GM12878 (cell line): Measurements from ENCODE around the gene IRAK2. TPM values are rescaled to one million over a fixed set of nuclear protein-coding genes. Genes with fewer than 3 reads are reported as not detected.

Source experiments
- ATAC-seq: fragments of 200-7000 bp; cut with Tn5 transposase; 3 replicates; pipeline ENCODE4 v1.9.1; 2020; ENCODE audit warnings: mild to moderate bottlenecking, moderate library complexity
- BruUV-seq: library from RNA; stranded (reverse); fragments of 400-500 nt; replicated peaks from 2 replicates; lab custom pipeline; 2021; lab: Mats Ljungman, UMichigan
- CTCF ChIA-PET: fragments of 300-600 bp; sonication (Branson Sonifier 250); formaldehyde crosslinking; extraction: SDS; loops from one replicate; lab custom pipeline; 2021; ENCODE audit warnings: inconsistent platforms; lab: Yijun Ruan, JAX
- POLR2A ChIA-PET: fragments of 350-600 bp; formaldehyde crosslinking; extraction: SDS; loops from one replicate; lab custom pipeline; 2021; ENCODE audit warnings: inconsistent platforms; lab: Charles Lee
- RAD21 ChIA-PET: fragments of 300-600 bp; sonication (Branson Sonifier 250); formaldehyde crosslinking; loops from one replicate; lab custom pipeline; 2023; ENCODE audit warnings: antibody characterized with exemption; ENCODE audit not compliant: unreplicated experiment; lab: Charles Lee
- SMC1A ChIA-PET: fragments of 300-600 bp; sonication (Branson Sonifier 250); formaldehyde crosslinking; loops from one replicate; lab custom pipeline; 2023; ENCODE audit not compliant: unreplicated experiment, uncharacterized antibody; lab: Charles Lee
- DNase-seq: peaks from one replicate; pipeline ENCODE4 v3.0.0-alpha.2; 2011; ENCODE audit warnings: low read depth, low spot score
- FAIRE-seq: peaks from 3 replicates; lab custom pipeline; 2011; peaks lifted over from hg19 to GRCh38; lab: Jason Lieb, UNC
- H2AFZ ChIP-seq: 2 replicates; pipeline ENCODE4 v1.6.0; 2011; ENCODE audit warnings: low read depth, low read length, control low read depth; ENCODE audit not compliant: control insufficient read depth
- H3K27ac ChIP-seq: 2 replicates; pipeline ENCODE4 v1.5.1; 2011; ENCODE audit warnings: control low read depth; ENCODE audit not compliant: control insufficient read depth, insufficient read depth
- H3K27me3 ChIP-seq, 2 experiments: replicated peaks in 1 of 2; 2 replicates each; pipeline versions ENCODE4 v1.6.0 to v1.6.1; 2011; ENCODE audit warnings: low read length in 1 of 2; ENCODE audit not compliant: control insufficient read depth in 2 of 2, insufficient read depth in 2 of 2
- H3K36me3 ChIP-seq, 2 experiments: 2 replicates each; pipeline ENCODE4 v1.5.1; 2011; ENCODE audit warnings: low read length in 1 of 2; ENCODE audit not compliant: control insufficient read depth in 2 of 2, insufficient read depth in 2 of 2
- H3K4me1 ChIP-seq: 2 replicates; pipeline ENCODE4 v1.6.1; 2011; ENCODE audit warnings: mild to moderate bottlenecking, low read length, moderate library complexity, mixed read lengths; ENCODE audit not compliant: control insufficient read depth, insufficient read depth
- H3K4me2 ChIP-seq: 2 replicates; pipeline ENCODE4 v1.6.0; 2011; ENCODE audit warnings: control low read depth; ENCODE audit not compliant: control insufficient read depth, insufficient read depth
- H3K4me3 ChIP-seq: fragments of 200-600 bp; sonication (generic); 2 replicates; pipeline ENCODE4 v1.5.1; 2016
- H3K79me2 ChIP-seq: 2 replicates; pipeline ENCODE4 v1.6.0; 2011; ENCODE audit warnings: low read length; ENCODE audit not compliant: control insufficient read depth, insufficient read depth
- H3K9ac ChIP-seq: 2 replicates; pipeline ENCODE4 v1.8.0; 2011; ENCODE audit warnings: low read length, control low read depth, mixed read lengths; ENCODE audit not compliant: control insufficient read depth, insufficient read depth
- H3K9me3 ChIP-seq: replicated peaks from 3 replicates; pipeline ENCODE4 v1.5.1; 2011; ENCODE audit warnings: mild to moderate bottlenecking, low read length; ENCODE audit not compliant: control insufficient read depth, insufficient read depth
- H4K20me1 ChIP-seq: 2 replicates; pipeline ENCODE4 v1.6.0; 2011; ENCODE audit not compliant: control insufficient read depth, insufficient read depth
- ASH2L ChIP-seq: fragments of 300-600, 200-600 bp; sonication (generic); IDR thresholded peaks from 2 replicates; pipeline ENCODE4 v1.6.1; 2017; ENCODE audit warnings: low read depth, mild to moderate bottlenecking, borderline replicate concordance
- CEBPZ ChIP-seq: fragments of 150-350 bp; IDR thresholded peaks from 2 replicates; pipeline ENCODE4 v1.6.1; 2016; ENCODE audit warnings: low read depth, low read length
- DPF2 ChIP-seq: fragments of 450-650 bp; IDR thresholded peaks from 2 replicates; pipeline ENCODE4 v1.6.1; 2017; ENCODE audit warnings: mild to moderate bottlenecking
- EED ChIP-seq: sonication (generic); IDR thresholded peaks from 2 replicates; pipeline ENCODE4 v1.6.1; 2016; ENCODE audit warnings: antibody characterized with exemption, low read depth
- HDAC6 ChIP-seq: fragments of 200-600 bp; sonication (generic); IDR thresholded peaks from one replicate; pipeline ENCODE4 v1.8.0; 2017; ENCODE audit warnings: antibody characterized with exemption; ENCODE audit not compliant: unreplicated experiment
- JUND ChIP-seq: IDR thresholded peaks from 2 replicates; pipeline ENCODE4 v1.6.1; 2012; ENCODE audit warnings: low read depth, mild to moderate bottlenecking, low read length, improper control_type of control experiment, moderate library complexity
- NFIC ChIP-seq: IDR thresholded peaks from 2 replicates; pipeline ENCODE4 v1.6.1; 2012; ENCODE audit warnings: low read depth, mild to moderate bottlenecking, inconsistent platforms, low read length, moderate library complexity
- NFYB ChIP-seq: IDR thresholded peaks from 2 replicates; pipeline ENCODE4 v1.6.1; 2011; ENCODE audit warnings: low read depth, mild to moderate bottlenecking, low read length, improper control_type of control experiment, moderate library complexity; ENCODE audit not compliant: insufficient read depth
- NKRF ChIP-seq: fragments of 450-650 bp; conservative IDR thresholded peaks from 2 replicates; pipeline ENCODE4 v1.6.1; 2017; ENCODE audit warnings: mild to moderate bottlenecking, moderate library complexity
- NR2C2 ChIP-seq: IDR thresholded peaks from 2 replicates; pipeline ENCODE4 v1.6.1; 2011; ENCODE audit warnings: borderline replicate concordance, low read depth; ENCODE audit not compliant: control insufficient read depth, insufficient read length
- PAX8 ChIP-seq: fragments of 450-650 bp; IDR thresholded peaks from 2 replicates; pipeline ENCODE4 v1.6.1; 2017; ENCODE audit warnings: mild to moderate bottlenecking, moderate library complexity
- POLR2A ChIP-seq: IDR thresholded peaks from 2 replicates; pipeline ENCODE4 v1.6.1; 2011; ENCODE audit warnings: low read depth, mild to moderate bottlenecking, low read length
- RBBP5 ChIP-seq: fragments of 200-600 bp; sonication (generic); conservative IDR thresholded peaks from 2 replicates; pipeline ENCODE4 v1.6.1; 2016
- SMAD5 ChIP-seq: IDR thresholded peaks from 2 replicates; pipeline ENCODE4 v1.6.1; 2016; ENCODE audit warnings: antibody characterized with exemption, low read depth
- SUPT20H ChIP-seq: IDR thresholded peaks from 2 replicates; pipeline ENCODE4 v1.6.1; 2011; ENCODE audit warnings: low read depth, mild to moderate bottlenecking, low read length, moderate library complexity, borderline replicate concordance; ENCODE audit not compliant: control insufficient read depth
- TARDBP ChIP-seq: IDR thresholded peaks from 2 replicates; pipeline ENCODE4 v1.6.1; 2016; ENCODE audit warnings: borderline replicate concordance
- TCF7 ChIP-seq: IDR thresholded peaks from 2 replicates; pipeline ENCODE4 v1.6.1; 2014; ENCODE audit warnings: antibody characterized with exemption, borderline replicate concordance
- YY1 ChIP-seq: IDR thresholded peaks from 2 replicates; pipeline ENCODE4 v1.6.1; 2011; ENCODE audit warnings: low read depth, mild to moderate bottlenecking, low read length
- WGBS: methylation state at CpG from one replicate; pipeline ENCODE4 v1.1.6; 2016; ENCODE audit warnings: low lambda C conversion rate; ENCODE audit not compliant: insufficient replicate concordance, insufficient coverage; ENCODE audit errors: missing lambda C conversion rate; 5-methylcytosine and 5-hydroxymethylcytosine counted together
- in situ Hi-C: fragments of 300-500 bp; cut with MboI; formaldehyde crosslinking; loops from 9 replicates; pipeline ENCODE4 v1.14.3; 2018; ENCODE audit warnings: mixed read lengths
- intact Hi-C: fragments of 100-400 bp; cut with micrococcal nuclease; formaldehyde crosslinking; loops from one replicate; pipeline ENCODE4 v1.14.2; 2022; ENCODE audit not compliant: unreplicated experiment
- polyA plus RNA-seq, 11 experiments: library from polyadenylated mRNA; depleted of rRNA in 4 of 11; unstranded in 6 of 11; stranded (reverse) in 5 of 11; fragments of >200 nt; fragmentation: Nextera tagmentation in 4 of 11; fragmentation: Illumina TruSeq in 1 of 11; extraction: Ambion mirVana in 4 of 11; extraction: Trizol in 1 of 11; gene quantifications; 1 replicate in 1 of 11; 2 replicates in 10 of 11; pipeline versions ENCODE4 v1.2.1 to v1.2.3, GENCODE V29; 2011 to 2016; ENCODE audit warnings: inconsistent platforms in 2 of 11, missing spikeins in 2 of 11, low read depth in 1 of 11
- total RNA-seq, 4 experiments: library from RNA; depleted of rRNA in 3 of 4; stranded (reverse); fragments of >200 nt in 3 of 4; fragmentation: Illumina TruSeq in 1 of 4; extraction: Trizol in 1 of 4; gene quantifications; 2 replicates each; pipeline versions ENCODE4 v1.2.1 to v1.2.3, GENCODE V29; 2013 to 2021

IRAK2 gene
- total and polyA plus RNA-seq, 10 of the 15 experiments (the other 5 are each of a cell fraction or from before 2014, with no cell fraction given) = 0.48 to 5.7 (median 4.5) TPM

- peak; percentile 13; the same call in 1 of the 2 replicates for TF ChIP-seq NKRF
- TF ChIP-seq NFYB = no peak
- 0 out of 2 replicates have a peak, but pooled peaks have one; percentile 17 for TF ChIP-seq DPF2
- no peak for TF ChIP-seq SUPT20H
- TF ChIP-seq JUND = no peak
- TF ChIP-seq YY1 = peak; percentile 91
- 0 out of 2 replicates have a peak, but pooled peaks have one; percentile 28 for TF ChIP-seq EED
- 0 out of 2 replicates have a peak, but pooled peaks have one; percentile 10 for TF ChIP-seq ASH2L
- no peak for TF ChIP-seq PAX8
- peak; percentile 74 for TF ChIP-seq POLR2A
Observed at GRCh38 chr3:10248984-10249748, 84.4 kb downstream of the IRAK2 start (continued).

- Histone ChIP-seq H3K9me3 (peaks cover 8% of the 10 kb centered on the region; the same call in 2 of the 3 replicates), H4K20me1 (no peaks in the 10 kb centered on the region; the same call in 1 of the 2 replicates), H2AFZ (no peak overlapping the region), H3K27ac (peak overlapping the region; percentile 81), H3K79me2 (peaks cover 48% of the 10 kb centered on the region), H3K27me3 (no peaks in the 10 kb centered on the region), H3K36me3 (peaks cover 0 to 11% of the 10 kb centered on the region in 2 experiments; a peak in 3 of 4 replicates), H3K9ac (peak overlapping the region; percentile 79), H3K4me1 (peaks cover 6% of the 10 kb centered on the region; the same call in 1 of the 2 replicates), H3K4me2 (peak overlapping the region; percentile 82), H3K4me3 (peak overlapping the region; percentile 97)
- no TSS peak for BruUV-seq
- in situ Hi-C loops = no loop called here
- intact Hi-C loops = no loop called here
- SMC1A ChIA-PET = interaction anchor here (0.7 to 1.6 kb wide), 4 partner anchors 12 to 147 kb away, joined by 3 to 5 read pairs (median 3); partner anchors contain the start of gene GHRL
- WGBS = 2% methylated on average over 3 of the region's 3 CpGs
- RAD21 ChIA-PET = interaction anchor here (0.6 to 1.3 kb wide), 4 partner anchors 24 to 195 kb away, joined by 3 to 4 read pairs (median 3); partner anchors contain the start of gene SEC13
- POLR2A ChIA-PET = interaction anchor here (0.6 to 1.4 kb wide), 4 partner anchors 11 to 263 kb away, joined by 4 to 9 read pairs (median 6); no protein-coding TSS in a partner anchor
- CTCF ChIA-PET = interaction anchor here (0.6 to 2.1 kb wide), 4 partner anchors 10 to 43 kb away, joined by 3 to 9 read pairs (median 4); partner anchors contain the start of gene GHRL
- FAIRE-seq (no peak), DNase-seq (no peak), ATAC-seq (no peak)
- TF ChIP-seq RBBP5 (no peak), NR2C2 (no peak), JUND (no peak), TARDBP (no peak), NFIC (no peak), CEBPZ (no peak), SMAD5 (no peak), HDAC6 (no peak), TCF7 (no peak)
Observed at GRCh38 chr3:10249833-10250232, 85.1 kb downstream of the IRAK2 start.
